ENCODE results near the gene IMMP2L. TPM values are rescaled to one million over a fixed set of nuclear protein-coding genes. Genes with fewer than 3 reads are reported as not detected.

Gene IMMP2L
- total and polyA plus RNA-seq, 7 donors: 9.3 to 43.0 (median 19.2) TPM

DNA sequence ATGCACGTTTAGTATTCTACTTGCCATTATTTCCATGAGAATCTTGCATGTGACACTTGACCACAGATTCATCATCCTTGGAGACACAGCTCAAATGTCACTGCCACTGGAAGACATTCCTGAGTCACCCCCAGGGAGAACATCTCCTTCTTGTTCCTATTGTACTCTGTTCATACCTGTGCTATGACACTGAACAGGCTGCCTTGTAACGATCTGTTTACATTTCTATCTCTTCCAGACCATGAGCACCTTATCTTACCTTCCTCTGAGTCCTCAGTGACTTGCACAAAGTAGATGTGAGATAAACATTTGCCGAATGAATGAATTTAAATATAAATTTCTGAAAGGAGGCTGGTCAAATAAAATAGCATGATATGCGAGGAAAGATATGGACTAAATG lies 803.2 kb downstream of the IMMP2L start:
- Histone ChIP-seq H3K9me3 (no peaks in the 10 kb centered on the region), H3K4me1 (no peaks in the 10 kb centered on the region), H3K27me3 (ENCODE audit: insufficient read depth in 3 of 3, low read length in 2 of 3) (no peaks in the 10 kb centered on the region), H3K27ac (no peak overlapping the region), H3K4me3 (no peak overlapping the region), H3K36me3 (ENCODE audit: insufficient read depth in 1 of 2, low read depth in 1 of 2) (no peaks in the 10 kb centered on the region)
- DNase-seq (no peak), ATAC-seq (no peak)
- TF ChIP-seq, protein P1, sequence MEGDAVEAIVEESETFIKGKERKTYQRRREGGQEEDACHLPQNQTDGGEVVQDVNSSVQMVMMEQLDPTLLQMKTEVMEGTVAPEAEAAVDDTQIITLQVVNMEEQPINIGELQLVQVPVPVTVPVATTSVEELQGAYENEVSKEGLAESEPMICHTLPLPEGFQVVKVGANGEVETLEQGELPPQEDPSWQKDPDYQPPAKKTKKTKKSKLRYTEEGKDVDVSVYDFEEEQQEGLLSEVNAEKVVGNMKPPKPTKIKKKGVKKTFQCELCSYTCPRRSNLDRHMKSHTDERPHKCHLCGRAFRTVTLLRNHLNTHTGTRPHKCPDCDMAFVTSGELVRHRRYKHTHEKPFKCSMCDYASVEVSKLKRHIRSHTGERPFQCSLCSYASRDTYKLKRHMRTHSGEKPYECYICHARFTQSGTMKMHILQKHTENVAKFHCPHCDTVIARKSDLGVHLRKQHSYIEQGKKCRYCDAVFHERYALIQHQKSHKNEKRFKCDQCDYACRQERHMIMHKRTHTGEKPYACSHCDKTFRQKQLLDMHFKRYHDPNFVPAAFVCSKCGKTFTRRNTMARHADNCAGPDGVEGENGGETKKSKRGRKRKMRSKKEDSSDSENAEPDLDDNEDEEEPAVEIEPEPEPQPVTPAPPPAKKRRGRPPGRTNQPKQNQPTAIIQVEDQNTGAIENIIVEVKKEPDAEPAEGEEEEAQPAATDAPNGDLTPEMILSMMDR (IDR thresholded peaks at IDR 0.05): no peak
- 88 to 95% (median 94%) methylated on average over 4 of the region's 4 CpGs for WGBS, 3 donors
- intact Hi-C loops (cut with DNase I): no loop called here

DNA sequence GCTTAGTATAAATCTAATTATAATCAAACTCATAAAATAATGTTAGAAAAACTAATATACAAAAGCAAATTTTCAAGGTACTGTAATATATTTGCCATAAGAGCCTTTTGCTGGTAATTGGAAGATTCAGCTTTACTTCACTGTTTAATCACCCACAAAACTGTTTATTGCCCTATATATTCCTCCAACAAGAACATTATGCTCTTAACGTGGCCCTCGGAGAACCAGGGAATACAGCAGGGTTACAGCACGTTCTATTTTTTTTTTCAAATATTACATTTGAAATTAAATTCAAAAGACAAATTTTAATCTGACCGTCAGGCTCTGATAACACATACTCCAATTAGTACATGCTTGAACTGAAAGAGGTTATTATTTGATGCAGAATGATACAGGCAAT lies 807.6 kb downstream of the IMMP2L start:
- ATAC-seq (no peak), DNase-seq (no peak)
- intact Hi-C loops (cut with DNase I): no loop called here
- Histone ChIP-seq H3K27ac (no peak overlapping the region), H3K4me3 (no peak overlapping the region), H3K27me3 (ENCODE audit: insufficient read depth in 3 of 3, low read length in 2 of 3) (no peaks in the 10 kb centered on the region), H3K4me1 (no peaks in the 10 kb centered on the region), H3K36me3 (ENCODE audit: insufficient read depth in 1 of 2, low read depth in 1 of 2) (no peaks in the 10 kb centered on the region), H3K9me3 (no peaks in the 10 kb centered on the region)
- WGBS, 3 donors: 86 to 91% (median 87%) methylated on average over 4 of the region's 4 CpGs
- TF ChIP-seq, protein P1 (IDR thresholded peaks at IDR 0.05): no peak

DNA sequence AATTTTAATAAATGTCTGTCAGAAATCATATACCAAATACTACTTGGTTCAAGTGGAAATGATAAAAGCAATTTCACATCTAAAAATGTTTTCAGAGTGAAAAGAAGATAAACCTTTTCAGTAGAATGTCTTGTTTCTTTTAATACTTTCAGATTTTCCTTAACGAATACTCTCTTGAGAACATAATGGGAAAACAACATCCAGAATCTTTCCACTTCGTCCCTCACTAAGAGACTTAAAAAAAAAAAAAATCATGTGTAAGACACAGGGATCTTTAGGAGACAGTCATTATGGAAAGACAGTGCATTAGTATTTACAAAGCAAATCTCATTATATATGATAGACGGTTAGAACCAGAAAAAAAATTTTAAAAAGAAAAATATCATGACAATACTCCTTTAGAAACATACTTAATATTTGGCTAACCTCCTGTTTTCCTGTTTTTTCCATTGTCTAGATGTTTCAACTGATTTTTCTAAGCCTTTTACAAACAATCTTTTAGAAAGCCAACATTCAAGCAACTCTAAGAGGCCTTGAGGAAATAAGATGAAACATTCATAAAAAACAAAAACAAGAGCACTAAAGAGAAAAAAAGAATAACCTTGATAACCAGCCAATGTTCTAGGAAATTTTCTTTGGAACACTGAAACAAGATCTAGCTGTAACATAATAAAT lies 811.2 kb downstream of the IMMP2L start:
- ATAC-seq (no peak), DNase-seq (no peak)
- TF ChIP-seq, protein P1 (IDR thresholded peaks at IDR 0.05): no peak
- Histone ChIP-seq H3K4me3 (no peak overlapping the region), H3K36me3 (ENCODE audit: insufficient read depth in 1 of 2, low read depth in 1 of 2) (no peaks in the 10 kb centered on the region), H3K27me3 (ENCODE audit: insufficient read depth in 3 of 3, low read length in 2 of 3) (no peaks in the 10 kb centered on the region), H3K27ac (no peak overlapping the region), H3K4me1 (no peaks in the 10 kb centered on the region), H3K9me3 (peaks cover 6% of the 10 kb centered on the region)
- intact Hi-C loops (cut with DNase I): no loop called here
- WGBS, 3 donors: 59 to 71% (median 61%) methylated on average over 3 of the region's 3 CpGs

DNA sequence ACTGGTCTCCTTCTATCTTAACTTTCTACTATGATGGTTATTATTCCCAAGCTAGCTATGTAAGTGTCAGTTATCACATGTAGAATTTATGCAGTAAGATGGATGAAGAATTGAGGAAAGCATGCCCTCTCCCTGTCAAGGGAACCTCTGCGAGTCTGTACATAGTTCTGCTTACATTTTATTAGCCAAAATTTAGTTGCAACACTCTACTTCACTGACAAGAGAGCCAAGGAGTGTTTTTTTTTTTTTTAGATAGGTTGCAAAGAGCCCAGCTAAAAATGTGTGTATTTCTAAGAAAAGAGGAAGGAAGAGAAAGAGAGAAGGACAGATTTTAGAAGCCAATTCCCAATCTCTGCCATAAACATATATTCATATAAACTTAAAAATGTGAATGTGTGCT lies 829.1 kb downstream of the IMMP2L start:
- intact Hi-C loops (cut with DNase I): no loop called here
- ATAC-seq: no peak
- H3K36me3 ChIP-seq (ENCODE audit: insufficient read depth in 1 of 2, low read depth in 1 of 2): no peaks in the 10 kb centered on the region
- no peak for DNase-seq
- H3K4me1 ChIP-seq: no peaks in the 10 kb centered on the region
- H3K27ac ChIP-seq: no peak overlapping the region
- no peaks in the 10 kb centered on the region for H3K9me3 ChIP-seq
- no peak overlapping the region for H3K4me3 ChIP-seq
- no peaks in the 10 kb centered on the region for H3K27me3 ChIP-seq (ENCODE audit: insufficient read depth in 3 of 3, low read length in 2 of 3)
- WGBS, 3 donors: 65 to 73% (median 72%) methylated on average over 1 of the region's 1 CpG
- TF ChIP-seq, protein P1 (IDR thresholded peaks at IDR 0.05): no peak

DNA sequence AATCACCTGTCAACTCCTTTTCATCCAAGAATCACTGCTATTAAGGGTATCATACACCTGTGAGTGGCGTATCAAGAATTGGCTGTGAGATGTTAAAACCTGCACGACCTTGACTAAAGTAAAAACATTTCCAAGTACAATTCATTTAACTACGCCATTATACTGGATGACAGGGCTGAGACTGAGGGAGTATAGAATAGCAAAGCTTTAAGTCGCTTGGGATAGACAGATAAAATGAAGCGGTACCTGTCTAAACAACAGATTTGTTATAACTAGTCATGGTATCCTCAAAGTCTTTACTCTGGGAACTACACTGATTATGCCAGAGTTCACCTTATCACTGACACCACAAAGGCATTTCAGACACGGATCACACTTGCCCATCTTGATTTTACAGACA lies 837.5 kb downstream of the IMMP2L start:
- ATAC-seq (no peak), DNase-seq (no peak)
- Histone ChIP-seq H3K4me1 (no peaks in the 10 kb centered on the region), H3K27ac (no peak overlapping the region), H3K9me3 (no peaks in the 10 kb centered on the region), H3K4me3 (no peak overlapping the region), H3K27me3 (ENCODE audit: insufficient read depth in 3 of 3, low read length in 2 of 3) (no peaks in the 10 kb centered on the region), H3K36me3 (ENCODE audit: insufficient read depth in 1 of 2, low read depth in 1 of 2) (no peaks in the 10 kb centered on the region)
- intact Hi-C loops (cut with DNase I): no loop called here
- TF ChIP-seq, protein P1 (IDR thresholded peaks at IDR 0.05): no peak
- 84 to 90% (median 88%) methylated on average over 6 of the region's 6 CpGs for WGBS, 3 donors

Measured in psoas muscle (tissue), 8 donors.